DND-41 (cell line): ENCODE results near the gene CACNA1D.

Source experiments
- EZH2 ChIP-seq: IDR thresholded peaks from 3 replicates; pipeline ENCODE4 v1.6.1; 2012; ENCODE audit warnings: borderline replicate concordance, low read depth, mild to moderate bottlenecking, moderate library complexity, low read length, inconsistent platforms; ENCODE audit not compliant: severe bottlenecking
- TF ChIP-seq, protein P1 (sequence below): IDR thresholded peaks from 2 replicates; pipeline ENCODE4 v1.5.1; 2012; ENCODE audit warnings: borderline replicate concordance, low read length, moderate library complexity, mild to moderate bottlenecking; ENCODE audit not compliant: poor library complexity, severe bottlenecking; ENCODE audit errors: extremely low read depth

- TF ChIP-seq, protein P1, sequence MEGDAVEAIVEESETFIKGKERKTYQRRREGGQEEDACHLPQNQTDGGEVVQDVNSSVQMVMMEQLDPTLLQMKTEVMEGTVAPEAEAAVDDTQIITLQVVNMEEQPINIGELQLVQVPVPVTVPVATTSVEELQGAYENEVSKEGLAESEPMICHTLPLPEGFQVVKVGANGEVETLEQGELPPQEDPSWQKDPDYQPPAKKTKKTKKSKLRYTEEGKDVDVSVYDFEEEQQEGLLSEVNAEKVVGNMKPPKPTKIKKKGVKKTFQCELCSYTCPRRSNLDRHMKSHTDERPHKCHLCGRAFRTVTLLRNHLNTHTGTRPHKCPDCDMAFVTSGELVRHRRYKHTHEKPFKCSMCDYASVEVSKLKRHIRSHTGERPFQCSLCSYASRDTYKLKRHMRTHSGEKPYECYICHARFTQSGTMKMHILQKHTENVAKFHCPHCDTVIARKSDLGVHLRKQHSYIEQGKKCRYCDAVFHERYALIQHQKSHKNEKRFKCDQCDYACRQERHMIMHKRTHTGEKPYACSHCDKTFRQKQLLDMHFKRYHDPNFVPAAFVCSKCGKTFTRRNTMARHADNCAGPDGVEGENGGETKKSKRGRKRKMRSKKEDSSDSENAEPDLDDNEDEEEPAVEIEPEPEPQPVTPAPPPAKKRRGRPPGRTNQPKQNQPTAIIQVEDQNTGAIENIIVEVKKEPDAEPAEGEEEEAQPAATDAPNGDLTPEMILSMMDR = no peak
- no peak for TF ChIP-seq EZH2
These were observed 147.8 kb downstream of the CACNA1D start for GRCh38 chr3:53642211-53642610.
